HG03159 (cell line): ENCODE results near the gene DGCR2.
"Not testable (repeated sequence)": the region's sequence is repeated elsewhere in the genome, so short reads cannot be mapped to it uniquely, and the experiment has no call there.

Source experiments
- ATAC-seq: cut with Tn5 transposase; IDR thresholded peaks from one replicate; pipeline ENCODE4 v1.9.1; 2021; ENCODE audit warnings: mild to moderate bottlenecking, moderate library complexity; ENCODE audit not compliant: unreplicated experiment

Gene DGCR2

DNA sequence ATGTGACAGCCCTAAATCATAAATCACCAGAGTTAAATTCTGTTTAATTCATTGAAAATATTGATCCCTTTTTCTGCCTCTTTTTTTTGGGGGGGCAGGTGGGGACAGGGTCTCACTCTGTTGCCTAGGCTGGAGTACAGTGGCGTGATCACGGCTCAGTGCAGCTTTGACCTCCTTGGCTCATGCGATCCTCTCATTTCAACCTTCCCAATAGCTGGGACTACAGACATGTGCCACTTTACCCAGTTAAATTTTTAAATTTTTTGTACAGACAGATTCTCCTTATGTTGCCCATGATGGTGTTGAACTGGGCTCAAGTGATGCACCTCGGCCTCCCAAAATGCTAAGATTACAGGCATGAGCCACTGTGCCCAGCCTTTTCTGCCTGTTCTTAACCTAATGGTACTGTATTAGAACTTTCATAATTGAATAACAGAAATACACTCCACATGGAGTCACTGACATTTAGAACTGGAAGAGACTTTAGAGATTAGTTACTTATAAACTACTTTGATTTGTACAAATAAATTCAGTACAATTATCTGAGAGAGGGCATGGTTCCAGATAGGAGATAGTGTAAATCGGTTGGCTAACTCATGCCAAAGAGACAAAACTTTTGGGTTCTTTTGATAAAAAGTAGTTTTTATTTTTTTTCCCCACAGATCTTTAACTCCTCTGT lies 109.8 kb downstream of the DGCR2 start:
- no peak for ATAC-seq

- ATAC-seq, result not testable (repeated sequence)
These were observed 110.6 kb downstream of the DGCR2 start for GRCh38 chr22:19011611-19012010.

DNA sequence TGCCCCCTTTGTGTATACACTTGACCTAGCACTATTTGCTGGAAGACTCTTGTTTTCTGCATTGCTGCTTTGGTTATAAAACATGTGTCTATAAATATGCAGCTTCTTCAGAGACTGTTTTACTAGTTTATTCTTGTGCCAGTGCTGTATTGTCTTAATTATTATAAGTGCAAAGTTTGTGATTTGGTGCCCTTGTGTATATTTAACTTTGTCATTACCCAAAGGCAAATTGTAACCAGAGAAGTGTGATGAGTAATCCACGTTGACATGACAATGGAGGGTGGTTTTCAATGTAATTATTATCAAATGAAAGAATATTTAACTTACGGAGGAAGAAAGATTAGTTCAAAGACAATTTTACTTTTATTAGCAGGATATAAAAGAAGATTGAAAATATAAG lies 111.1 kb downstream of the DGCR2 start:
- ATAC-seq, result no peak

GRCh38 chr22:19005905-19006304 lies 116.3 kb downstream of the DGCR2 start:
- ATAC-seq, result no peak

DNA sequence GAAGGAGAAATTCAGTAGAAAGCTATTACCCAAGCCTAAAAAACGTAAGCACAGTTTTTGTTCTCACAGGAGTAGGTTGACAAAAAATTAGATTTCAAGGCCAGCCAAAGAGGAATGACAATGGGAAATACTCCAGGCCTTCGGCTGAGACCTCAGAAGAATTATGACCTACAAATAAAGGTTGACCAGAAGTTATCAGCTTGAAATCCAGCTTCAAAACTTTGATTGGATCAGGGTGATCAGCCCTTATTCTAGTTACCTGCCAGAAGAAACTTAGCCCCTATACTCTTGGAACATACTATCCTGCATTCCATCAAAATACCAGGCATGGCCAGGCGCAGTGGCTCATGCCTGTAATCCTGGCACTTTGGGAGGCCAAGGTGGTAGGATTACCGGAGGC lies 117.7 kb downstream of the DGCR2 start:
- no peak for ATAC-seq

GRCh38 chr22:19003508-19003907 lies 118.7 kb downstream of the DGCR2 start:
- ATAC-seq, result no peak

- ATAC-seq, result no peak
These were observed 119.6 kb downstream of the DGCR2 start for GRCh38 chr22:19002684-19003038.

DNA sequence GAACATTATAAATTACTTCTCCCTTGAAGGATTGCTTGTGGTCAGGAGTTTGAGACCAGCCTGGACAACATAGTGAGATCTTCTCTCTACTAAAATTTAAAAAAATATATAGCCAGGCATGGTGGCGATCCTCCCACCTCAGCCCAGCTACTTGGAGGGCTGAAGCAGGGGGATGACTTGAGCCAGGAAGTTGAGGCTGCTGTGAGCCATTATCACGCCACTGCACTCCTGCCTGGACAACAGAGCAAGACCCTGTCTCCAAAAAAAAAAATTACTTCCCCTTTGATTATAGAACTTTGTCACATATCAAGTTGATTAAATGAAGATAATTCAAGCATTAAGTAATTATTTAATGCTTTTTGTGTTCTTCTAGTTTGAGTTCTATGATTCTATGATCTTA lies 121.0 kb downstream of the DGCR2 start:
- ATAC-seq, result no peak

- ATAC-seq, result not testable (repeated sequence)
These were observed 122.1 kb downstream of the DGCR2 start for GRCh38 chr22:19000106-19000505.

- no peak for ATAC-seq
These were observed 122.8 kb downstream of the DGCR2 start for GRCh38 chr22:18999416-18999815.

- no peak for ATAC-seq
These were observed 123.2 kb downstream of the DGCR2 start for GRCh38 chr22:18999008-18999407.

- ATAC-seq, result no peak
These were observed 124.3 kb downstream of the DGCR2 start for GRCh38 chr22:18997925-18998315.

DNA sequence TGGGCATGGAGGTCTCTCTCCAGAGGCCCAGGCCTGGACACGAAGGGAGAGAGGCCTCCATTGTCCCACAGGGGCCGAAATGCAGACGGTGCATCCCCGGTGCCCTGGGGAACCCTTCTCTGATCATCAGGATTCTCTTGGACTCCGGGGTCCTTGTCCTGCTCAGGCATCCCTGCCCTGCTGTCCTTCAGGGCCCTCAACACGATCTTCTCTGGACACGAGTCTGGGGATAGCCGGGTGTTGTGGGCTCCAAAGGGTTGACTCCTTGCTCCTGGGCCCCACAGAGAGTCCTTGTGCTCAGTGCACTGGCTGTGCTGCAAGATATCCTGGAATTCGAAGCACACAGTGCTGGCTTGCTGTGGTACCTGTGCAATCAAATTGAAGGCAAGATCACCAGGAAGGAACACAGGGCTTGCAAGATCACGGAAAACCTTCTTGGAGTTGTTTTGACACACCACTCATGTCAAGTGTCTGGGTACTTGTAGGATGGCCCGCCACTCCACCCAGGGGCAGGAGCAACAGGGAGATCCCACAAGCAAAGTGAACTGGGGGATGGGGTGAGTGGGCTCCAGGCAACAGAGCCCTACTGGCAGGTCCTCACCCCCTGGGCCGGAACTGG lies 124.8 kb downstream of the DGCR2 start:
- ATAC-seq, result no peak

GRCh38 chr22:18996376-18996900 lies 125.8 kb downstream of the DGCR2 start:
- ATAC-seq, result no peak

DNA sequence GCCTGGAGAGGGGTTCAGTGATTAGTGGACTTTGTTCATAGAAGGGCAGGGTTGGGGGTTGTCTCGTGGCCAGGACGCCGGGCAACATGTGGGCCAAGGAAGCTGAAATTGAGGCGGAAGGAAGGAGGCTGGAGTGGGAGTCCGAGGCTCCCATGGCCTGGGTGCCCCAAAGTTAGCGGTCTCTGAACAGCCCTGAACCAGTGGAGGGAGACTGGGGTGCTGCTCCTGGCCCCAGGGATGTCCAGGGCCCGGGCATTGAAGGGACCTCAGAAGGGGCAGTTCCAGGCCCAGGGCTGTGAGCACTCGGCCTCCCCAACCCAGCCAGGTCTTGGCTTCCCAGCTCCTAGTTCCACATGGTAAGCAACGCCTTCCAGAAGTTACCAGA lies 126.9 kb downstream of the DGCR2 start:
- ATAC-seq, result no peak

- no peak for ATAC-seq
These were observed 127.4 kb downstream of the DGCR2 start for GRCh38 chr22:18994701-18995326.

DNA sequence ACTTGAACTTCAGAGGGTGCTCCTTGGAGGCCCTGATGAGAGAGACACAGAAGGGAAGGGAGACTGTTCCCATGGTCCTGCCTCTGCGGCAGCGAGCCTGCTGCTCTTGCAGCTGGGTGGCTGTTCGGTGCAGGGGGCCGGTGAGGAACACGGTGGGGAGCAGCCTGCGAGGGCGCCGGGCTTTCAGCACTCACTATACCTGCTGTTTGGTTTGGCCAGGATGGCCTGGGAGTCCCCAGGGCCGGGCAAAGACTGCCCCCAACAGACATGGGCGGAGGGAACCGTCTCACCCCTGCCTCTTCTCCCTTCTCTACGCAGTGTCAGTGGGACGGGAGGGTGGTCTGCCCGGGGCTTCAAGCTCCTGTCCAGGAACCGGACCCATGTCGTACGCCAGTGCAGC lies 128.2 kb downstream of the DGCR2 start:
- ATAC-seq, result no peak

GRCh38 chr22:18992543-18993198 lies 129.5 kb downstream of the DGCR2 start:
- no peak for ATAC-seq

DNA sequence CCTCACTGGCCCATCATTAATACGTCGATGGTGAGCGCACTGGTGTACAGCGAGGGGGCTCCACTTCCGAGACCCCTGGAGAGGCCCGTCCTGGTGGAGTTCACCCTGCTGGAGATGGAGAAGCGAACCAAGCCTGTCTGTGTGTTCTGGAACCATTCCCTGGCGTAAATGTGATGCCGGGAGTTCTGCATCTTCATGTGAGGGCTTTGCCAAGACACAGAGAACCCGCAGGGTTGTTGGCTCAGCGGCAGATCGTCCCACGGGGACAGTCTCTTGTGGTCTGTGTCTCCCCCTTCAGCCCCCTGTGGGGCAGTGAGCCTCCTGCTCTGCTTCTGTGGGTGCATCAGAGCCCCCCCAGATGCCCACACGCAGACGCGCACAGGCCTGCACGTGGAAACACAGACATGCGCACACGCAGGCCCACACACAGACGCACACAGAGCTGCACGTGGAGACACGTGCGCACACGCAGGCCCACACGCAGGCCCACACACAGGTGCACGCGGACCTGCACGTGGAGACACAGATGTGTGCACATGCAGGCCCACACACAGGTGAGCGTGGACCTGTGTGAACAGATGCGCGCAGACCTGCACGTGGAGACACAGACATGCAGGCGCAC lies 130.3 kb downstream of the DGCR2 start:
- no peak for ATAC-seq

DNA sequence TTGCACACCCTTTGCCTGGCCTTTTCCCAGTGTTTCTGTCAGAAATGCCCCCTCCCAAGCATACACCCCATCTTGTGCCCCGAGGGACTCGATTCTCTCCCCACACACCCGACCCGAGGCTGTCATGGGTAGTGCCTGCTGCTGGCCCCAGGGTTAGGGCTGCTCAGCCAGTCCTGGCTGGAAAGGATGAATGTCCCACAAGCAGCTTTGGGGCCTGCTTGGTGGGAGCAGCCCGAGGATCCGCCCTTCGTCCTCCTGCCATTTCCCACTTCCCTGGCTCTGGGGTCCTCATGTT lies 131.1 kb downstream of the DGCR2 start:
- ATAC-seq, result no peak

GRCh38 chr22:18990355-18991137 lies 131.7 kb downstream of the DGCR2 start:
- no peak for ATAC-seq
